Stimulated activated CD8-positive, alpha-beta memory T cell treated with anti-CD3 and anti-CD28 coated beads, Interleukin-4, amount 100 ng/mL, for 48 hours (primary cell): Measurements from ENCODE around the gene GPX2.
"Not testable (repeated sequence)": the region's sequence is repeated elsewhere in the genome, so short reads cannot be mapped to it uniquely, and the experiment has no call there.

Source experiments
- DNase-seq: peaks from one replicate; pipeline ENCODE4 v3.0.0-alpha.2; 2020

GPX2 gene

DNA sequence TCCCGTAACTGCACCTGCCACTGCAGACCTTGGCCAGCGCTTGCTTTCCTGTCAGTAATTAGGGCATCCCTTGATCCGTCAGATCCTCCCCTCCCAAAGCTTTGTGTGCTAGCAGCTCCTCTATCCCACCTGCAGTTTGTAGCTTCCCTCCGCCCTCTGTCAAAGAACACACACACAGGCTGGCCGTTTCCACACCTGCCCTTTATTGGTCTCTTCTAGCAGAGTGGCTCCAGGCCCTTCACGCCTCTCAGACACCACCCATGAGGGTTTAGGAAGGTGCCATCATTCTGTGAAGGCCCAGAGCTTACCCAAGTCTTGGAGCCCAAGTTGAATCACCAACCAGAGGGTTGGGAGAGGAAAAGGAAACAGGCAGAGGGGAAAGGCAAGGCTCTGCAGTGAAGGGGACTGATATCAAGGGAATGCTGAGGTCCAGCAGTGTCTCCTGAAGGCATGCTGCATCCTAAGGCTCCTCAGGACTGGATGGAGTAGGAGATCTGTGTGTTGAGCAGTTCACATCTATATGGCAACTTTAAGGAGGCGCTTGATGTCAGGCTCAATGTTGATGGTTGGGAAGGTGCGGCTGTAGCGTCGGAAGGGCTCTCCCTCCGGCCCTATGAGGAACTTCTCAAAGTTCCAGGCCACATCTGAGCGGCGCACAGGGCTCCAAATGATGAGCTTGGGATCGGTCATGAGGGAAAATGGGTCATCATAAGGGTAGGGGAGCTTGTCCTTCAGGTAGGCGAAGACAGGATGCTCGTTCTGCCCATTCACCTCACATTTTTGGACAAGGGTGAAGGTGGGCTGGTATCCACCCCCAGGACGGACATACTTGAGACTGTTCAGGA, 3.4 kb downstream of the GPX2 start:
- DNase-seq: no peak

DNA sequence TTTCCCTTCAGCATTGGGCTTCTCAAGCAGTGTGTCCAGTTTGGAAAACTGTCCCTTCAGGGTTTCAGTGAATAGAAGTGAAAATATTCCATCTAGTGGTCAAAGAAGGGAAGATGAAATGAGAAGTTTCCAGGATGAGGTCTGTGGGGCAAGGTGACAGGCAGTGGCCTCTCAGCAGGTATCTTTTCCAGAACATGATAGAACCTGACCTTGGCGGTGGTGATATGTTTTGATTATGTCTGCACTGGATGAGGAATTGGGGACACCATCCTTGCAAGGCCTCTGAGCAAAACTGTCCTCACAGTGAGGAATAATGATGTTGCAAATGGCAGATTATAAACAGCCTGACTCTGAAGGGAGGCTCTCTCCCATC, 4.7 kb downstream of the GPX2 start:
- no peak for DNase-seq

DNA sequence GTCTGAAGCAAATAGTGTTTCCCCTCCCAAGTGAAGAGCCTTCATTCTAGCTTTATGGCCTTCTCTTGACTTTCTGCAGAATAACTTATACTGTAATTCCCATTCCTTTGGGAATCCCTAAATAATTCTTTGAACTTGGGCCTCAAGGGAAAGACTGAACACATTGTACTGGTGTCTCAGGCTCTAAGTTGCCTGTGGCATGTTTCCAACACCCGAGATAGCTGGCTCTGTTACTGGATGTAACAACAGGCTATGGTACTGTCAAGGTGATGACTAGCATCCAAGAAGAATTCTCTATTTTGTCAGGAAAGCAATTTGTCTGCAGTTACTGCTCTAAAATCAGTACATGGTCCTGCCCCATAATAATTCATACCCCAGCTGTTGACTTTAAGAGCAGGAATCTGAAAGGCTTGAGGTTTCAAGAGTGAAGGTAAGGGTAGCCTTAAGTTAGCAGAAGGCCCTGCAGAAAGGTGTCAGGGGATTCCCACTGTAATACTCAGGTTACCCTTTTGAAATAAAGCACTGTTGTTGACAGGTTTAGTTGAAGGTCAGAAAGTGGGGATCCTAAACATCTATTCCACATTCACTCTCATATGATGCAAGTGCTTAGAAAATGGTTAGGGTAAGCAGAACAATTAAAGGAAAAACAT, 5.2 kb downstream of the GPX2 start:
- DNase-seq: no peak

DNA sequence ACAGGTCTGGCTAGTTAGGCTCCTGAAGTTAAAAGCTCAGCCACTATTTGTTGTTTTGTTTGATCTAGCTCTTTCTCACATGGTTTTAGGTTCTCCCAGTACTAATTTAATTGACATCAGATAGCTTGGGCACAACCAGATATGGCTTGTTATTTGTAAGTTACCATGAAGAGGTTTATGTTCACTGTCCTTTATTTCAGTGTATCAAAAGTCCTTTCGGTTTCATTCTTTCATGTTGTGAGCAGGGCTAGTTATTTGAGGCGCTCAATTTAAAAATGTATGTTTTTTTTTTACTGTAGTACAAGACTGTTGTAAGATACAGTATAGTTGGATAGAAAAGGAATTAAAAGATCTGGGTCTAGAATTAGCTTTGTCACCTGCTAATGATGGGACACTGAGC, 7.0 kb downstream of the GPX2 start:
- DNase-seq: no peak

DNA sequence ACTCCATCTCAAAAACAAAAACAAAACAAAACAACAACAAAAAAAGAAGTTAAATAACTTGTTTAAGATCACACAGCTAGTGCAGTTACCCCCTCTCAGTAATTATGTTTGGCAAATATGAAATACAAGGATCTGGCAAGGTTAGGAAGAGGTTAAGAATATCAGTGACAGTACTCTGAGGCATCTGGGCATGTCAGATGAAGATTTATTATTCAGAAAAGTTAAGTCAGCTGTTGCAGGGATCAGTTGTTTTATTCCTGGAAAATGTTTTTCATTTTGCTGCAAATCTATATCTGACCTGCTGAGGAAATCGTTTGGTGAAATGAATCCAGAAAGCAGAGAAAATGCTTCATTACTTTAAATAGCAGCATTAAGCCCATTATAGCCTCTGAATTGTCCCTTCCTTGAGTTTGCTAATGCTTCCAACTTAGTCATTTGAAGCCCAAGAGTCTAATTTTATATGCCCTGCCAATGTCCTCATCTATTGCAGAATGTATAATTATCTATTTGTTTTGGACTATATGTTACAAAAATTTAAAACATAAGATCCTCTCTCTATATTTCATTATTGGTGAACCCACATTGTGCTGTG, 8.1 kb downstream of the GPX2 start:
- DNase-seq: no peak

DNA sequence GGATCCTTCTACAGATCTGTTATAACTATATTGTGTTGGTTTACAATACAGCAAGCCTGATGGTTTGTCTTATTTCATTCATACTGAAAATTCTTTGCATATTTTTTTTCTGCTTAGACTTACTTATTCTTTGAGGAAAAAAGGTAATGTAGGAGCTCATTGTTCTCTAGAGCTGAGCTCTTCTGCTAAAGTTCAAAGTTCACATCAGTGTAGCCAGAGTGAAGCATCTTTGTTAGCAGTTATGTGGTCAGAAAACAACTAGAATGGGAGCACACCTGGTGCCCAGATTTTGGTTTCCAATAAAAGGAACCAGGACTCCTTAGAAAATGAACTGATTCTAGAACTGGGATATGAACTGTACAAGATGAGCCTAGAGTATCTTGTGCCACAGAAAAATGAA, 10.3 kb downstream of the GPX2 start:
- DNase-seq: no peak

DNA sequence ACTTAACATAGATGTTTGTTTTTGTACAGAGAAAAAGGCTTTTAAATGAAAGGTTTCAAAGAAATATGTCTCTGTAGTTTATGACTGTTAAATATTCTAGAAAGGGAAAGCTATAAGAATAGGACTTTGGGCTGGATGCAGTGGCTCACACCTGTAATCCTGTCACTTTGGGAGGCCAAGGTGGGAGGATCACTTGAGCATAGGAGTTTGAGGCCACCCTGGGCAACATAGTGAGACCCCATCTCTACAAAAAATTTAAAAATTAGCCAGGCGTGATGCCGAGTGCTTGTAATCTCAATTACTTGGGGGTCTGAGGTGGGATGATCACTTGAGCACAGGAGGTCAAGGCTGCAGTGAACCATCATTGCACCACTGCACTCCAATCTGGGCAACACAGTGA, 11.4 kb downstream of the GPX2 start:
- no peak for DNase-seq

DNA sequence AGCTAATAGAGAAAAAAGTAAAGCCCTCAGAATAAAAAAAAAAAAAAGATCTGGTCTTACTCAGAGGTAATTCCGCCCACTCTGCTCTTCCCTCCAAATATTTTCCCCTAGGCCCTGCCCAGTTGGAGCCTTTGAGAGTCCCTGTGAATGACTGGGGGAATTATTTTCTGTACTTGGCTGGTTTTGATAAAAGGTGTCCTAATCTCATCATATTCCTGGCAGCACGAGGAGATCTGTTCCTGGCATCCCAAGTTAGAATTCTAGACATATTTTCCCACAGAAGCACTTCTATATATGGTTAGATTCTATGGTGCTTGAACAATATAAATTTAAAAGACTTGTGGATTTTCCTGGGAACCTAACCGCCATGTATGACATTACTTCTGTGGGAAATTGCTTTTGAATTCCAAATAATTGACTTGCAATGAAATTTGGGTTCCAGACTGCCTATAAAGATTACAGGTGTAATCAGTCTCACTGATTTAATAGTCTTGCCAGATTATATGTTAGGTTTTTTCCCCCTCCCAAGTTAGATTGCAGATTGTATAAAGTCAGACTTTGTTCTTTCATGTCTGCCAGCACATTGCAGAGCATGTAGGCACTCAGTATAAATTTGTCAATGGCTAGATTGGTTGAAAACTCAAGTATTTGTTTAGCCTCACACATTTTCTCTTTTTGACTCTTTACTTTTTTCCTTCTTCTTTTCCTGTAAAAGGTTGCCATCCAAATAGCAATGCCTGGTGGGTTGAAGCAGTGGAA, 12.3 kb downstream of the GPX2 start:
- no peak for DNase-seq

DNA sequence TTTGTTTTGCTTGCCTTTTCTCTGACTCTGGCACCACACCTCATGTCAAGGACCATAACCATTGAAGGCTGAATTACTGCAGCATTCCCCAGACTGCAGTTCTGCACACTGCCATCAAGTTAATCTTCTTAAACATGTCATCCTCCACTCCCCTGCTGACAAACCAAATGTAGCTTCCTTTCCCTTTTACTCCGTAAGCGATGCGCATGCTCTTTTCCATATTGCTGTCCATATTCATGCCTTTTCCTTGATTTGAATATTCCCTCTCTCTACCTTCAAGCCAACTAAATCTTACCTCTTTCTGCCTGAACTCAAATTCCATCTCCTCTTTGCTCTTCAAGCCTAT, 13.6 kb downstream of the GPX2 start:
- no peak for DNase-seq

DNA sequence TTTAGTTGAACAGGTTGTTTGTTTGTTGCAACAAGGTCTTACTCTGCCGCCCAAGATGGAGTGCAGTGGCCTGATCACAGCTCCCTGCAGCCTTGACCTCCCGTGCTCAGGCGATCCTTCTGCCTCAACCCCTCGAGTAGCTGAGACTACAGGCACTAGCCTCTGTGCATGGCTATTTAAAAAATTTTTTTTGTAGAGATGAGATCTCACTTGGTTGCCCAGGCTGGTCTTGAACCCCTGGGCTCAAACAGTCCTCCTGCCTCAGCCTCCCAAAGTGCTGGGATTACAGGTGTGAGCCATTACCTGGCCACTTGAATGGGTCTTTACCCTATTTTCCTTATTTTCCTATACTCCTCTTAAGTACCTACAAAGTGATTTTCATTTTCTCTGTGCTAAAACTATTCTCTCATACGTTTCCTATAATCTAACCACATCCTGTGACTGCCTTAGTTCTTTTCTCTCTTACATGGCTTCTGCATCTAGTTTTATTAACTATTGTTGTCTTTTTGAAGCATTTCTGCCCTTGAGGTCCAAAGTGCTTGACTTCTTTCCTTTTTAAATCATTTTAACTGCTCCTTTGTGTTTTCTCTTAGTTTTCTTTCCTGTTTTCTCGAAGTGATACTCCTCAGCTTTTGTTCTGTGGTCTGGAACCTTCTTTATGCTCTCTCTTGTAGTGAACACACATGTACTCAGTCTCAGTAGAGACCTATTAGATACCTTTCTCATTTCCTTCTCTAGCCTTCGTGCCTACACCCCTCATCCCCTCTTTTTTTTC, 14.1 kb downstream of the GPX2 start:
- DNase-seq: no peak

DNA sequence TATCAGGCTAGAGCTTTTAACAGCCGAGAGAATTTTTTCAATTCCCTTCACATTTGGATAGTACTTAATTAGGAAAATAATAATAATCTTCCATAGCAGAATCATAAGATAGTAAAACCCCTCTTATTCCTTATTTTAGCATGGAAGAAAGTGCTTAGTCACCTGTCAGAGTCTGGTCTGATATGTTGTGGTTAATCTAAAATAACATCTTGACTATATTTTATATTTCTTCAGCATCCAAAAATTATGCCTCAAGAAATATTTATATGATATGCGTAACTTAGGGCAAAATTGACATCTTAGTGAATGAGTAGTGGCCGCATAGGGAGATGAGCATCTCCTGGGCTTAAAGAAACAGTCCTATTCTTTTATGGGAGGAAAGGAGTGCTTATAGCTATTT, 15.5 kb downstream of the GPX2 start:
- no peak for DNase-seq

DNA sequence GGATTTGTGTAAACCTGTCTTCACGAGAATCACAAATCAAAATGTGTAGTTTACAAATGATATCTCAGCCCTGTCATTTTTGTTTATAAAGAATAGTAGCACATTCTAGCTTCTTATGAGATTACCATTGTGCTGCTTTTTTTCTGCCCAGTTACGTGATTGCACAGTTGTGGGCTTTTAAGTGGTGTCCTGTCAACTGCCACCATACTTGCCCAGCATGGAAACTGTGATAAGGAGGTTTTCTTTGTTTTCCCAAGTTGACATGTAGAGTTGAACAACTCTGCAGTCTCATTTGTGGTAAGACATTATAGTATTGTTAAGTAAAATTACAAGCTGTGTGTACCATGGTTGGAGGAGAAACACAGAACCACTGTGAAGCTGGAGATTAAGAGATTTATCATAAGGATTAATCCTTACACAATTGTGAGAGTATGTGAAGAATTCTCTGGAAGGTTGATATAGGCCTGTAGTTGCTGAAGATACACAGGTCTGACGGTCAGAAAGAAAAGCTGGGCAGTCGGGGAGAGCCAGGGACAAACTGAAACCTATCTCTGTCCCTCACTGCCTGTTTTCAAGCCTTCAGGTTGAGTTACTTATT, 16.0 kb downstream of the GPX2 start:
- DNase-seq: no peak

DNA sequence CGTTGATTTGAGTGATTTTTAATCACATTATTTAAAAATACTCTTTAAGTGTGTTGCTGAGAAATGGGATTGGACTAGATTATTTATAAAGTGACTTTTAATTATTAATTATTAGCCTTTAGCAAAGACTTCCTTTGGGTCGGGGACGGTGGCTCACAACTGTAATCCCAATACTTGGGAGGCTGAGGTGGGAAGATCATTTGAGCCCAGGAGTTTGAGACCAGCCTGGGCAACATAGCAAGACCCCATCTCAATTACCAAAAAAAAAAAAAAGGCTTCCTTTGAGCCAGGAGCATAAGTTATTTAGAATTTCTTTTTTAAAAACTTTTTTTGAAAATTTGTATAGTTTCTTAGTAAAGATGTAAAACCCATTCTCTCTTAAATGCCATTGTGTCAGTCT, 19.5 kb downstream of the GPX2 start:
- DNase-seq: no peak

DNA sequence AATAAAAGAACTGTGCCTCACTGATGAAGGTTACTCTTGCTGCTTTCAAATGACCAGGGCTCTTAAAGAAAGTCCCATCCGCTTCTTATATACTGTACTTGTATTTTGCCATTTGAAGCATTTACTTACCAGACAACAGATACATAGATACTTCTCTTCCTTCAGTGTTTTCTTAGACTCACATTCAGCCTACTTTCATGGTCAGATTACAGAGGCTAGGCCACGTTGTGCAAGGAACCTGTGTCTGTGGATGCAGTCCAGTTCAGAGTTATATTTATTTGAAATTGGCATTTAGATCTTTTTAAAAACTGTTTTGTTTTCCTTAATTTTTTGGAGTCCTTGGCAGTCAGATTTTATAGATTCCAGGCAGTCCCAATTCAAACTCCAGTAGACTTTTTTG, 22.1 kb downstream of the GPX2 start:
- DNase-seq: no peak

DNA sequence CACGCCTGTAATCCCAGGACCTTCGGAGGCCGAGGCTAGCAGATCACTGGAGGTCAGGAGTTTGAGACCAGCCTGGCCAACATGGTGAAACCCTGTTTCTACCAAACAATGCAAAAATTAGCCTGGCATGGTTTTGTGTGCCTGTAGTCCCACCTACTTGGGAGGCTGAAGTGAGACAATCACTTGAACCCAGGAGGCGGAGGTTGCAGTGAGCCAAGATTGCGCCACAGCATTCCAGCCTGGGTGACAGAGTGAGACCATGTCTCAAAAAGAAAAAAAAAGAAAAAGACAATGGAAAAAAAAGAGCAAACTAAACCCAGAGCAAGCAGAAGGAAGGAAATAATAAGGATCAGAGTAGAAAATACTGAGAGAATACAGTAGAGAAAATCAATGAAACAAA, 22.9 kb downstream of the GPX2 start:
- no peak for DNase-seq

DNA sequence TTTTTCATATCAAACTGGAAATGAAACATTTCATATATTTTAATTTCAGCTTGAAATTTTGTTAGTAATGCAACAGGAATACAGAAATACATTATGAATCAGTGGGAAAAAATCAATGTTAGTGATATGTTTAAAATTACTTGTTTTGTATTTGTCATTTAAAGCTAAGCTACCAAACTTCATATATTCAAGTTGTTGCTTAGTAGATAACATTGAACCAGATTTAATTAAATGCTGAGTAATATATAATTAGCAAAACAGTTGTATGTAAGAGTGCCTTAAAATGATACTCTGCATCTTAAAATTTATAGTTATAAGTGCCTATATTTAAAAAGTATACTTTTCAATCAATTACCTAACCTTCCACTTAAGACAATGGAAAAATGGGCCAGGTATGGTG, 23.3 kb downstream of the GPX2 start:
- DNase-seq: no peak

DNA sequence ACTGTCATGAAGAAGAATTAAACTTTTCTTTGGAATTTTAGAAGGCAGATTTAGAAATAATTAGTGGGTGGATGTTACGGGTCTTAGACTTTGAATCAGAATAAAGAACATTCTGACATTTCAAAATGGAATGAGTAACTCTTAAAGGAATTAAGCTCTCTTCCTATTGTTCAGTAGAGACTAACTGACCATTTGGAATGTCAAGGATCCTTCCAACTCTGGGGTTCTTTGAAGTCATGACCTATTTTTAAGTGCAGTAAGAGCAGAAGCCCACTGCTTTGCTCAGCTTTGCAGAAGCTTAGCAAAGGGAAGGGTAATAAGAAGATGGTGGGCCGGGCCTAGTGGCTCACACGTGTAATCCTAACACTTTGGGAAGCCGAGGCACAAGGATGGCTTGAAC, 24.3 kb downstream of the GPX2 start:
- DNase-seq: no peak

DNA sequence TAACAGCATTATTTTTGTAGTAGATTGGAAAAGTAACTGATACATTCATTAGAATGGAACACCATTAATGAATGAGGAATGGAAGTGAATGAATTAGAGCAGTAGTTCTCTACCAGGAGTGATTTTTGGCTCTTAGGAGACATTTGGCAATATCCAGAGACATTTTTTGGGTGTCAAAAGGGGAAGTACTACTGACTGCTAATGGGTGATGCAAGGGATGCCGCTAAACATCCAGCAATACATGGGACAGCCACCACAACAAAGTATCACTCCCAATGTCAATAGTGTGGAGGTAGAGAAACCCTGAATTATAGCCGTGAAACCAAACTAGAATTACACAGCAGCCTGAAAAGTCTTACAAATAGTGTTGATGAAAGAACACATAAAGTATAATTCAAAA, 26.7 kb downstream of the GPX2 start:
- DNase-seq: no peak

DNA sequence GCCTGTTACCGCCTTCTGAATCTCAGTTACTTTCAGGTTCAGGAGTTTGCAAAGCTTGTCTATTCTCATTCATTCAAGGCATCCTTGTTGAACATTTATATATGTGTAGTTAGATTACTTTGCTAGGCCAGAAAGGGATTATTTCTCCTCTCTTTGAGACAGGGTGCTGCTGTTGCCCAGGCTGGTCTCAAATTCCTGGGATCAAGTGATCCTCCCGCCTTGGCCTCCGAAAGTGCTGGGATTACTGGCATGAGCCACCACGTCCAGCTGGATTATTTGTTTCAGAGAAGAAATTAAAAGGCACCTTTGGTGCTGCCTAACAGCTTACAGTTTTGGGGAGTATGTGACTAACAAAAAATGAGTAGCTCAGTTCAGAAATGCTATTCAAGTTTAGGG, 27.5 kb downstream of the GPX2 start:
- no peak for DNase-seq

DNA sequence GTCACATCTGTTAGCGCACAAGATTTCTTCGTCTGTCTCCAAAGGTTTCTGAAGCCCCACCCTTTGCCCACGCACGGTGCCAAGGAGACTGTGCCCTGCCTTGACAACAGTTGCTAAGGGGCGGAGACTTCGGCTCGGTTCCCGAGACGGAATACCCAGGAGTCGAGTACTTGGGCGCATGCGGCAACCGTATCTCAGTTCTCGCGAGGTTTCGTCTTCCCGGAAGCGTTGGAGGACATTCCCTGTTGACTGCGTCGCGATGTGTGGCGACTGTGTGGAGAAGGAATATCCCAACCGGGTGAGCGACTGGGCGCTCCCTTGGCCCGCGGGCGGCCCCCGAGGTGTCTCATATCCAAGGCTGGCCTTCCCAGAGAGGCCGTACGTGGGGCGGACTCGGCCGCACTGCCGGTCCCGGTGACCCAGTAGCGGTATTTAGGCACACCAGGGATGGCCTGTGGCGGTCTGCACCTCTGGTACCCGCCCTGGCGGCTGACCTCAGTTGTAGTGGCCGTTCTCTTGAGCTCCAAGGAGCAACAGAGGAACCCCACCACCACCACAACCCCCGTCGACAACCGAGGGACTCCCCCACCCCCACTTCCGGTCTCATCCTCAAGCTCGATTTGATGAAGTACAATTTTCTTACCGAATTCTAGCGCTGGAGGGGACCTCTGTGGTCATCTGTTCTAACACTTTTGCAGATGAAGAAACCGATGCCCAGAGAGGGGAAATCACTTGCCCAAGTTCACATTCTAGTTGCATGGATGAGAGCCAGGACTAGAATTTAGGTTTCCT, 28.1 kb downstream of the GPX2 start, which contains the start of gene CHURC1:
TSS of gene CHURC1 (plus strand) at position 219 of the 792 bp plus-strand sequence. CDS start at position 260, 41 bp downstream.
- DNase-seq: peak; percentile 98

DNA sequence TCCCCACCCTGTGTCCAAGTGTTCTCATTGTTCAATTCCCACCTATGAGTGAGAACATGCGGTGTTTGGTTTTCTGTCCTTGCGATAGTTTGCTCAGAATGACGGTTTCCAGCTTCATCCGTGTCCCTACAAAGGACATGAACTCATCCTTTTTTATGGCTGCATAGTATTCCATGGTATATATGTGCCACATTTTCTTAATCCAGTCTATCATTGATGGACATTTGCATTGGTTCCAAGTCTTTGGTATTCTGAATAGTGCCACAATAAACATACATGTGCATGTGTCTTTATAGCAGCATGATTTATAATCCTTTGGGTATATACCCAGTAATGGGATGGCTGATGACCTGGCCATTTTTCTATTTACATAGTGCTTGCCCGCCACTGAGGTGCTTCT, 29.1 kb downstream of the GPX2 start:
- not testable (repeated sequence) for DNase-seq

DNA sequence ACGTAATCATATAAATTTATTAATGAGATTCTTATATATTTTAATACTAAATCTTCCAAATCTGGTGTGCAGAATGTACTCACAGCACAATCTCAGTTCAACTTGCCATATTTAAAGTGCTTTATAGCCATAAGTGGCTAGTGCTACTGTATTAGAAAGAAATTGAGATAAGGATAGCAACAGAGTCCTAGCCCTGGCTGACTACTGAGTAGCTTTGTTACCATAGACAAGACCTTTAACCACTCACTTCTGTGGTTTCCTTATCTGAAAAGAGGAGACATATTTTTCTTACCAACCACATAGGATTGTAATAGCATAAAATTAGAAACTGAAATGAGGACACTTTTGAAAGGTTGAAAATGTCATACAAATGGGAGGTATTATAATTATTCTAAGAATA, 30.3 kb downstream of the GPX2 start:
- DNase-seq: no peak
